Muscle of leg (tissue), 11 donors: ENCODE results near the gene PPFIBP1. TPM values are rescaled to one million over a fixed set of nuclear protein-coding genes. Genes with fewer than 3 reads are reported as not detected.

Source experiments
- DNase-seq: peaks from one replicate; pipeline ENCODE4 v3.0.0; 2013
- H3K27ac ChIP-seq: one replicate; pipeline ENCODE4 v1.5.1; 2013; ENCODE audit warnings: mild to moderate bottlenecking, low read length, control low read depth
- H3K27me3 ChIP-seq: one replicate; pipeline ENCODE4 v1.6.1; 2013; ENCODE audit warnings: low read length; ENCODE audit not compliant: control insufficient read depth, insufficient read depth
- H3K36me3 ChIP-seq: one replicate; pipeline ENCODE4 v1.6.1; 2013; ENCODE audit warnings: low read length; ENCODE audit not compliant: control insufficient read depth, insufficient read depth
- H3K4me1 ChIP-seq: one replicate; pipeline ENCODE4 v1.6.1; 2013; ENCODE audit warnings: low read length; ENCODE audit not compliant: control insufficient read depth, insufficient read depth
- H3K4me3 ChIP-seq: one replicate; pipeline ENCODE4 v1.5.1; 2013; ENCODE audit warnings: low read length, control low read depth
- H3K9me3 ChIP-seq: replicated peaks from 2 replicates; pipeline ENCODE4 v1.6.1; 2013; ENCODE audit warnings: low read depth, low read length; ENCODE audit not compliant: control insufficient read depth
- WGBS: methylation state at CpG from one replicate; pipeline ENCODE4 v1.1.5; 2013; ENCODE audit warnings: missing lambda C conversion rate; ENCODE audit not compliant: insufficient coverage; 5-methylcytosine and 5-hydroxymethylcytosine counted together
- polyA plus RNA-seq, 8 donors: library from polyadenylated mRNA; unstranded; fragments of 120-200 nt; gene quantifications; one replicate each; pipeline versions ENCODE4 v1.2.1 to v1.2.3, GENCODE V29; 2013; ENCODE audit warnings: inconsistent platforms in 1 of 8, low replicate concordance in 1 of 8; ENCODE audit not compliant: insufficient read length in 8 of 8, insufficient read depth in 1 of 8
- total RNA-seq: library from RNA; stranded (reverse); fragments of 120-200 nt; gene quantifications from one replicate; pipeline ENCODE4 v1.2.4, GENCODE V29; 2013

The PPFIBP1 gene
- total and polyA plus RNA-seq, 9 donors = 24.1 to 51.4 (median 37.3) TPM

DNA sequence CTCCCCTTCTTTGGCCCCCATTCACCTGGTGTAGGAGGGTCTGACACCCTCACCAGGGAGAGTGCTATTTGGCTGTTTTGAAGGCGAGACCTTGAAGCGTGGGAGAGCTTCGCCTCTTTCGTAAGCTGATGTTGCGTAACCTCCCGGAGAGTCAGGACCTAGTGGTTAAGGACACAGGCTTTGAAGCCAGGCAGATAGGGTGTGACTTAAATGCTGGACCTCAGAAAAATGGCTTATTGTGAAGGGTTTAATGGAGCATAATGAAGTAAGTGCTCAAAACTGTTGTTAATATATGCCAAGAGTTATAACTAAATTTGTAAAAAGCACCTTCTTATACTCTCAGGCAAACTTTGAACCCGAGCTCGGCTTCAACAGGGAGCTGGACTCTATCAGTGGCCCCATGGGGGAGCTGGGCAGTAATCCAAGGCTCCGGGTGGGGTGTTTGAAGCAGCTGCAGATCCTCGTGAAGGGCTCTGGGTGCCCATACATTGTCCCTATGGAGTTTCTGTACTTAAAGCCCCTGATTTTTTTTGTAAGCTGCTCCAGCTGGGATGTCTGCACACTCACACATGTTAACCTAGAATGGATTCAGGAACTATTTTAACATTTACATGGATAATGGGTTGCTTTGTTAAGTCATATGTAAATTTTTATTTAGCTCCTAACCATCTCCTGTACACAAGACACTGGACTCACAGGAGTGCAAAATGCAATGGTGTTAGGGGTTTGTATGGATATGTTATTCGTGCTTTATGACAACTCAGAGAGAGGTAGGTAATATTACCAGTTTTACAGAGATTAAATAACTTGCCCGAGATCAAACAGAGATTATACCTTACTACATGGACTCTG lies 26.0 kb downstream of the PPFIBP1 start:
- Histone ChIP-seq H3K9me3 (no peaks in the 10 kb centered on the region), H3K27ac (peak overlapping the region; percentile 66), H3K27me3 (no peaks in the 10 kb centered on the region), H3K4me3 (no peak overlapping the region), H3K4me1 (peaks cover 57% of the 10 kb centered on the region), H3K36me3 (no peaks in the 10 kb centered on the region)
- peak; percentile 92 for DNase-seq
- WGBS = 26% methylated on average over 6 of the region's 12 CpGs

DNA sequence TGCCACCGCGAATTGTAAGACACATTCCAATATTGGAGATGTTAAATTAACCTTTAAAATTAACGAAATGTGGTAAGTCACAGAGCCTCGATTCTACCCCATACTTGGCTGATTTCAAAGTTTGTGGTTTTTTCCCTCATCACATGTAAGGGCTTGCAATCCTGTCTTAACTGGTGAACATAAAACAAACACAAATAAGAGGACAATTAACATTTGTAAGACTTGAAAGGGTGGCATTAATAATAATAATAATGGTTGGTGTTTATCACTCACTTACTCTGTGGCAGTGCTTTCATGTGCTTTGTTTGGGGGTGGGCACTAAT lies 26.6 kb downstream of the PPFIBP1 start:
- peaks cover 53% of the 10 kb centered on the region for H3K4me1 ChIP-seq
- H3K36me3 ChIP-seq = no peaks in the 10 kb centered on the region
- H3K9me3 ChIP-seq = no peaks in the 10 kb centered on the region
- no CpG with 5 or more reads among the region's 4 CpGs for WGBS
- H3K27me3 ChIP-seq = no peaks in the 10 kb centered on the region
- DNase-seq = no peak
- no peak overlapping the region for H3K27ac ChIP-seq
- H3K4me3 ChIP-seq = no peak overlapping the region

DNA sequence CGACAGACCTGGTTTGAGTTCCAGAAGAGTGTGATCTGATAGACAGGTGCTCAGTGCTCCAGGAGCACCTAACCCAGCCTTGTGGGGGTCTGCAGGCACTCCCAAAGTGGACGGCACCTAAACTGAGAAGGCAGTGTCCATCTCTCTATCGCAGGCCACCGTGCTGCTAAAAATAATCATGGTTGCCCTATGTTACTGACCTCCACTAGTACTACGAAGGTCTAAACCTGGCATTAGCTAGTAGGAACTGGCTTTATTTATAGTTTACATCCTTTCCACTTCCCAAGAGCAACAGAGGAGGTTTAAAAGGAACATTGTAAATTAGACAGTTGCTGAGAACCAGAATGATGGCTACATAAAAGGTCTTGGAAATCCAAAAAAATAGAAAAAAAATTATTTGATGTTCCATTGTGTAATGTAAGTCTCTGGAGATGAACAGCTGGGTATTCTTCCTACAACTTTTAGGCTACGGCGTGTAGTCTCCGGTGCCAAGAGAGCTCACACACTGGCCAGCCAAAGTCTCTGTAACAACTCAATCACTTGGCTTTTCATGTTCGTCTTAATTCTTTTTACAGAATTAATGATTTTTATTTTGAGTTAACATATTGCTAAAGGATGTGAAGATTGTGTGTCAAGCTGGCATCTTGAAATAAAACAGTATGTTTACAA lies 27.3 kb downstream of the PPFIBP1 start:
- H3K27ac ChIP-seq = peak overlapping the region; percentile 45
- H3K27me3 ChIP-seq = no peaks in the 10 kb centered on the region
- H3K4me3 ChIP-seq = no peak overlapping the region
- H3K4me1 ChIP-seq = peaks cover 49% of the 10 kb centered on the region
- DNase-seq = no peak
- no peaks in the 10 kb centered on the region for H3K9me3 ChIP-seq
- H3K36me3 ChIP-seq = no peaks in the 10 kb centered on the region
- WGBS = 89% methylated on average over 3 of the region's 9 CpGs

DNA sequence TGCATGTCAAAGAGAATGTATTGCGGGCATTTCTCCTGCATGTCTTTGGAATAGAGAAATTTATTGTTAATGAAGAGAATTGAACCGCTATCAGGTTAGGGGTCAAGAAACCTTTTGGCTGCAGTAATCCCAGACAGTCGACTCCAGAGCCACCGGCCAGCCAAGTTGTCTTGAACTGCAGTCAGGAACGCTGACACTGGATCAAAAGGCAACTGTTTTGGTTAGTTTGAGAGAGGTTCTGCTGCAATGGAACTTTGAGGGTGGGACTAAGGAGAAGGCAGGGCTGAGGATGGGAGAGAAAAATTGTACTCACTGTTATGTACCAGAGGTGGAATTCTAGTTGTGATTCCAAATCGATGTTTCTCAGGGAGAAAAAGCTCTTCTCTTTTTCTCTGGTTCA lies 28.2 kb downstream of the PPFIBP1 start:
- Histone ChIP-seq H3K9me3 (no peaks in the 10 kb centered on the region), H3K36me3 (no peaks in the 10 kb centered on the region), H3K4me1 (peaks cover 51% of the 10 kb centered on the region), H3K4me3 (no peak overlapping the region), H3K27ac (no peak overlapping the region), H3K27me3 (no peaks in the 10 kb centered on the region)
- no peak for DNase-seq
- WGBS = 73% methylated on average over 5 of the region's 6 CpGs

DNA sequence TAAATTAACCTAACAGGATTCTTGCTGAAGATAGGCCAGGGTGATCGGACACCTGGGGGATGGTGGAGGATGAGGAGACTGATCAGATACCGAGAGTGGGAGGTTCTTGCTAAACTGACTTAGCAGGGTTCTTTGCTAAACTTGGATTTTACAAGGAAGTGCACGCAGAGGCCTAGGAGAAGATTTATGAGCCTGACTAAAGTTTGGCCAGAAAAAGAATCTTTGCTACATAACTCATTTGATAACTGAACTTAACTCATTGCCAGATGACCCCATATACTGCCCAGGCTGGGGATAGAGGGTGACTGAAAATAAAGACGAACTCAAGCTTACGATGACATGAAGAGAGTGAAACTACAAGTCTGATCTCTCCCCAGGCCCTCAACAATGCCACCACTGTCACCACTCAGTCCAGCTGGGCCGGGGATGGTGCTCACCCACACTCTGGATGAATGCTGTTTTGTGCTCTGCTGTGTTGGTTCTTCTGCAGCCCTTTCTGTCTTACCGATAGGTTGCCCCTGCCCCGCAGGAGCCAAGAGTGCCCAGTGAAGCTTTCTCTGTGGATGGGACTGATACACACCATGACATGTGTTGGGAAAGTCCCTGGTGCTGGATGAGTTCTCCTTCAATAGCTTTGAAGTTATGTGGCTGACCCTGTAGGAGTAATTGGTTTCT lies 29.0 kb downstream of the PPFIBP1 start:
- peaks cover 47% of the 10 kb centered on the region for H3K4me1 ChIP-seq
- H3K4me3 ChIP-seq = no peak overlapping the region
- WGBS = 86% methylated on average over 4 of the region's 8 CpGs
- peak; percentile 43 for DNase-seq
- H3K27ac ChIP-seq = peak overlapping the region; percentile 89
- no peaks in the 10 kb centered on the region for H3K36me3 ChIP-seq
- no peaks in the 10 kb centered on the region for H3K27me3 ChIP-seq
- no peaks in the 10 kb centered on the region for H3K9me3 ChIP-seq

DNA sequence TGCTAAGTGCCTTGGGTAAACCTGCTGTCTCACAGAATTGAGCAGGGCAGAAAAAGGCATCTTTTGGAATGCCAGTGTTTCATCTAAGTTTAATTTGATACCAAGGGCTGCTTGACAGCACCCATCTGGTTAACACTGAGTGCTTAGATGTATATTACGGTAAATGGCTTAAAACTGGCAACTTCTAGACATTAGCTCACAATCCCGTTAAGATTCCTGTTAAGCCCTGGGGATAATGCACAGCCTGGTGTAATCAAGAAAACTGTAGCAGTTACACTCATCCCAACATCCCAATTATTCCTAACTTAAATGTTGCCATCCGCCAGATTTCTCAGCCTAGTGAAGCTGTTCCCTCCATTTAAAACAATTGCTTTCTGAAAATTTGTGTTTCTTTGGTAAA lies 29.9 kb downstream of the PPFIBP1 start:
- peak; percentile 58 for DNase-seq
- no CpG with 5 or more reads among the region's 3 CpGs for WGBS
- Histone ChIP-seq H3K9me3 (no peaks in the 10 kb centered on the region), H3K4me3 (no peak overlapping the region), H3K4me1 (peaks cover 45% of the 10 kb centered on the region), H3K27ac (peak overlapping the region; percentile 89), H3K27me3 (no peaks in the 10 kb centered on the region), H3K36me3 (no peaks in the 10 kb centered on the region)

DNA sequence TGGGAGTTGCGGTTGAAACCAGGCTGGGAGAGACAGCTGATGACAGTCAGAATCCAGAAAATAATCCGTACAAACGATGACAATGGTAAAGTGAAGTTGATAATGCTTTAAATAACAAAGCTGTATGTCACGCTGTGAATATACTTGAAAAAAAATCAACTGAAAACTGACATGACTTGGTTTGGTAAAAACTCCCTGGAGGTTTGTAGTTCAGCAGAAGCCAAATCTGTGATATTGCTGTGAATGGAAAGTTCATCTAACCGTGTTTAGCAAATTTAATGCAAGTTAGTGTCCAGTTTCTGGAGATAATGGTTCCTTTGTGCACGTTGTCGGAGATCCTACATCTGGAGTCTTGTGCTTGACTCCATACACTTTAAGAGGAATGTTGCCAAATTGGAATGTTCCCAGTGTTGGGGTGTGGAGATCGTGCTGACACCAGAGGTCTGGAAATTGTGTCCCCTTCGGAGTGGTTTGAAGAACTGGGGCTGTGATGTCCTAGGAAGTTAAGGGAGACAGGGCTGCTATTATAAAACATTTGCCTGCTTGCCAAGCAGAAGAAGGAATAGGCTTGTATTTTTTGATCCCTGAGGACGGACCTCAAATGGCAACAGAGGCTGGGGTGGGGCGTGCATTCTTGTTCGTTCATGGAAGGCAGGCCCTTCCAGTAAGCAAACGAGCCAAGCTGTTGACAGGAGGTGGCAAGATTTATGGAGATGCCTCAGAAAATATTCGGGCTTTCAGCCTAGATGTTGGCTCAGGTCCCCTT lies 30.6 kb downstream of the PPFIBP1 start:
- Histone ChIP-seq H3K4me1 (peaks cover 41% of the 10 kb centered on the region), H3K9me3 (no peaks in the 10 kb centered on the region), H3K27me3 (no peaks in the 10 kb centered on the region), H3K27ac (peak overlapping the region; percentile 89), H3K36me3 (no peaks in the 10 kb centered on the region), H3K4me3 (peak overlapping the region; percentile 5)
- DNase-seq = peak; percentile 97
- WGBS = 6% methylated on average over 10 of the region's 14 CpGs

DNA sequence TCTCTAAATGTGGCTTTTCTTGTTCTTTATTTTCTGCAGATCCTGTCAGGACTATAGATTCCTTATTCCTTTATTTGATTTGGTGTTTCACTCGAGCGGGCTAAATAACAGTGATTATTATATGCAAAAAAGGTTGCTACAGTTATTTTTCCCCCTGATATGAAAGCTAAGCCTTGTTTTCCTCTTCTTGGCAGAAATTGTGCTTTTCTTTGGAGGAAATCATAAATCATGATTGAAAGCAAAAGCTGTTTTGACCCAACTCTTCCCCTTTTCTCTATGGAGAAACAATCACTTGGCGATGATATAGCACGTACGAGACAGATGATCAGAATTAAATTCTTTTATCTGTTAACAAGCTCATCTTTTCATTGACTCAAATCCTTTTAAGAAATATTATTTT lies 31.4 kb downstream of the PPFIBP1 start:
- Histone ChIP-seq H3K9me3 (no peaks in the 10 kb centered on the region), H3K4me3 (peak overlapping the region; percentile 5), H3K4me1 (peaks cover 35% of the 10 kb centered on the region), H3K36me3 (no peaks in the 10 kb centered on the region), H3K27ac (peak overlapping the region; percentile 89), H3K27me3 (no peaks in the 10 kb centered on the region)
- DNase-seq = peak; percentile 76
- no CpG with 5 or more reads among the region's 5 CpGs for WGBS

DNA sequence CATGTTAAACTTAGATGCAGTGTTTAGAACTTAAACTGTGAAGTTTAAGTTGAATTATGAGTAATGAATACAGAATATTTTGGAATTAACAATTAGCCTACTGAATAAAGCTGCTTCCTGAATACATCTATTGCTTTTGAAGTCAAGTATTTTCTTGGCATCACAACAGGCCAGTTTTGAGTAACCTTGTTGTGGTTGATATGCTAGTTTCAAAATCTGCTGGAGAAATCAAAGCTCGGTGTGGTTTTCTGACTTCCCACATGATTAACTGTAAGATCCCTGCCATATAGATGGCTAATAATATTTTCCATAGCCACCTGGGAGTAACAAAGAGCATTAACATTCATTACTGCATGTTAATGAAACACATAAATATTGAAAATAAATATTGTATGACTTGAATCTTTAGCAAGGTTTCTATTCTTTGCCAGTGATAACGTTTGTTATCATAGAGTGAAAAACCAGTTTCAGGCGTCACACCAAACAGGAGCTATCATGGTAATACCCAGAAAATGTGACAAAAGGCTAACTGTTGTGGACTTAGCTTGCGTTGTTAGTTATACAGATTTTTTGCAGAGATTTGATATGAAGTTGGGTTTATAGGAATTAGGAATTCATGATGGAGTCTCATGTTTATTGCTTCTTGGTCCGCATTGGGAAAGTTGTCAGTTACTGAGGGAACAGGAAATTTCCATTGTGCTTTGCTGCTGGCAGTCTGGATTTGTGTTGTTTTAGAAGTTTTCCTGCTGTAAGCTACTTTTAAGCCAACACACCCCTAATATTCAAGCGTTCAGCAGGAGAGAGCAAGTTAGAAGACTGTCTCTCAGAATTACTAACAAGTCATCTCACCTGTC lies 32.1 kb downstream of the PPFIBP1 start:
- H3K4me3 ChIP-seq = no peak overlapping the region
- 31% methylated on average over 3 of the region's 6 CpGs for WGBS
- H3K9me3 ChIP-seq = no peaks in the 10 kb centered on the region
- peaks cover 34% of the 10 kb centered on the region for H3K4me1 ChIP-seq
- H3K27ac ChIP-seq = peak overlapping the region; percentile 89
- no peaks in the 10 kb centered on the region for H3K36me3 ChIP-seq
- H3K27me3 ChIP-seq = no peaks in the 10 kb centered on the region
- peak; percentile 90 for DNase-seq
